C4-2B (cell line): ENCODE results near the gene PTBP2.

ENCODE experiments used
- H3K27ac ChIP-seq: fragments of 450-650 bp; 2 replicates; pipeline ENCODE4 v1.5.1; 2017
- CTCF ChIP-seq: fragments of 450-650 bp; conservative IDR thresholded peaks from 2 replicates; pipeline ENCODE4 v1.5.1; 2017; ENCODE audit warnings: mild to moderate bottlenecking
- ZFX ChIP-seq: fragments of 450-650 bp; IDR thresholded peaks from 2 replicates; pipeline ENCODE4 v1.6.1; 2017

PTBP2 gene

DNA sequence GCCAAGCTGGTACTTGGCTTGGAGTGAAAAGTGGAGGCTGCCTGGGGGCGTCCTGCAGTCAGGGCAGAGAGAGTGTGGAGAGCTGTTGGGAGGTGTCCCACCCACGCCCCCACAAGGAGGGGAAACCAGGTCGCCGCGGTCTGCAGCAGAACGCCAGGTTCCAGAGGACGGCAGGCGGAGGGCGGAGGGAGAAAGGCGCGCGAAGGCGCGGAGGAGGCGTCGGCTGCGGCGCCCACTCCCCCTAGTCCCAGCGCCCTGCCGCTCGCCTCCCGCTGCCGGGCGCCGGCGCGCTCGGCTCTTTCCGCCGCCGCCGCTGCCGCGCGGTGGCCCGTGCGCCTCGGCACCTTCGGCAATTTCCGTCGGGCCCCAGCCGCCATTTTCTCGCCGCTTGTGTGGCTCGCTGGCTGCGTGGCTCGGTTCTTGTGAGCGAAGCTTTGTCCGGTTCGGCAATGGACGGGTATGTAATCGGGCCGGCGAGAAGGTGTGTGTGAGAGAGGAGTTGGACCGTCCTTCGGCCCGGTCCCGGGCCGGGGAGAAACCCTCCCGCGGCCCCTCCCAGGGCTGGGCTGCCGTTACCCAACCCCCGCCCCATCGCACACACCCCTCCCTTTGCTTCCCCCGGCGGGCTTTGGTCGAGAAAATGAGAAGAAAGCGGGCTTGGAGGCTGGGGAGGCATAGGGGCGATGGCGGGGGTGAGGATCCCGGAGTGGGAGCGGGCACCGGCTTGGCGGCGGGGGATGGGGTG, at the start of gene PTBP2:
PTBP2 (plus strand) TSS at position 369 of the 745 bp plus-strand sequence; CDS start at position 450, 81 bp downstream.
- TF ChIP-seq ZFX = no peak
- no peak for TF ChIP-seq CTCF
- H3K27ac ChIP-seq = peak within 1 kb of the TSS; percentile 93

DNA sequence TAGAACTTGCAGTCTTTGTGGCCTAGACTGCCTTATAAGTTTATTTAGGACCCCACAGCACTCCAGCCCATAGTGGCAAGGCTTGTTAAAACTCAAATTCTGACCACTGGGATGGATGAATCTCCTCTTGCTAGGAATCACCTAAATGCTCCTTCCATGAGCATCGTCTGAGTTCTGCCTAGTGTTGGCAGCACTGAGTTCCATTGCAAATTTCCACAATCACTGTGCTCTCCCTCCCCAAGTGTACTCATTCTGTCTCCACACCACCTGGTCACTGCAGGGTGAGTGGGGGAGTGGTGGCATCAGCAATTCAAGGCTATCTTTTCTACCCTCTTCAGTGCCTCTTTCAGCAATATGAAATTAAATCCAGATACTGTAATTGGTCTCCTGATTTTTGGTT, 46.7 kb upstream of the PTBP2 start:
- TF ChIP-seq CTCF = no peak
- no peak for TF ChIP-seq ZFX
- H3K27ac ChIP-seq = no peak overlapping the region

- no peak overlapping the region for H3K27ac ChIP-seq
- no peak for TF ChIP-seq CTCF
- no peak for TF ChIP-seq ZFX
Measured at GRCh38 chr1:96682056-96682455, 39.5 kb upstream of the PTBP2 start.

GRCh38 chr1:96683931-96684330, 37.7 kb upstream of the PTBP2 start:
- TF ChIP-seq ZFX = no peak
- TF ChIP-seq CTCF = no peak
- H3K27ac ChIP-seq = no peak overlapping the region

- no peak overlapping the region for H3K27ac ChIP-seq
- TF ChIP-seq CTCF = no peak
- no peak for TF ChIP-seq ZFX
Measured at GRCh38 chr1:96684744-96685143, 36.8 kb upstream of the PTBP2 start.

DNA sequence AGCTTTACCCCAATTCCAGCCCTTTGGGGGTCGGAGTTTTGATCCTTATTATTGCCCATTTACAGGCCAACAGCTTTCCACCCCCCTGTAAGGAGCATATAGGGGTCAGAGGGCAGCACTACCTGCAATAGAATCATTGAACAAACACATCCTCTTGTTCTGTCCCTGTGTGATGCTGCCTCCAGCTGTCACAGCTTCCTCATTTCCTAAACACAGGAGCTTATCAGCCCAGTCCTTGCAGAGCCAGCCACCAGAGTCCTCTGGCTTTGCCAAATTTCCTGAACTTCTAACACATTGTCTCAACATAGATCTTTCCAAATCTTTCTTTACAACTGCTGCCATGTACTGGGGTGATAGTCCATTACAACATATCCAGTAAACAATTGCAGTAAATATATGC, 32.8 kb upstream of the PTBP2 start:
- TF ChIP-seq CTCF (no peak; the same call in 1 of the 2 replicates), ZFX (no peak)
- no peak overlapping the region for H3K27ac ChIP-seq

- no peak for TF ChIP-seq CTCF
- TF ChIP-seq ZFX = no peak
Measured at GRCh38 chr1:96695954-96696353, 25.6 kb upstream of the PTBP2 start.

More at GRCh38 chr1:96695954-96696353, 25.6 kb upstream of the PTBP2 start:
- no peak overlapping the region for H3K27ac ChIP-seq
